ENCODE results near the gene BCKDHB.
"Not testable (repeated sequence)": the region's sequence is repeated elsewhere in the genome, so short reads cannot be mapped to it uniquely, and the experiment has no call there.

BCKDHB gene

GRCh38 chr6:80211286-80211685, 104.8 kb downstream of the BCKDHB start:
- no peak for DNase-seq

- not testable (repeated sequence) for DNase-seq
Observed at GRCh38 chr6:80211890-80212289, 105.4 kb downstream of the BCKDHB start.

GRCh38 chr6:80214436-80215022, 108.1 kb downstream of the BCKDHB start:
- DNase-seq = peak; percentile 23 to 71 (median 47)

GRCh38 chr6:80215063-80215462, 108.6 kb downstream of the BCKDHB start:
- DNase-seq = no peak

DNA sequence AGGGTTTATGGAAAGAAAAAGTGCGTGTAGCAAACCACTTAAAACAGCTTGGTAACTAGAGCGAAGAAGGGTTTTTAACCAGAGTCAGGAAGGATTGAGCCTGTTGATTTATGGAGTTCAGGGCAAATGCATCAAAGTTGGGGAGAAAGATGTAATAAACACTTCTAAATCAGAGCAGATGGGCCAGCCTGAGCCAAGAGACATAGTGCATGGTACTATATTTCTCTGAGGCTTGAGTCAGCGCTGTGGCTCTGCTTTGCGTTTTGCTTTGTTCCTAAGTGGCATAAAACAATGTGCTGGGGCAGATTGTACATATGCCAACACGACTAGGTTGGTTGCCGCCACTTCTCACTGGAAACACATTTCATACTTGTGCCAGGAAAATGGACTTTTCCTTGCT, 111.3 kb downstream of the BCKDHB start:
- no peak for DNase-seq

- no peak for DNase-seq
Observed at GRCh38 chr6:80223743-80224212, 117.3 kb downstream of the BCKDHB start.

DNA sequence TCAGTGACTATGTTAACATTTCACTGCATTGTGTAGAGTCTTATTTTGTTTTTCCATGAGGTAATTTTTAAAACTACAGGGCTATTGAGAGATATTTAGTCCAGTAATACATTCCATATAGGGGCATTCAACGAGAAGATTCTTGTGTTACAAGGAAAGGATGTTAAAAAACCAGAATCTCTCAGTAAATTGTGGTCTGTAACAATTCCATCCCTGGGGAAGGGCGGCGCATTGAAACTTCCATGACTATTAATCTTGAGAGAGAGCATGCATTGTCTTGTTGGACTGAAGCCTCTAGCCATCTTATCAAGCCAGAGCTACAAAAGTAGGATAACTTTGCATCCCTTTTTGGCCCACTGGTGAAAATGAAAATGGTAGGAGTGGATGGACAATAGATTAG, 119.7 kb downstream of the BCKDHB start:
- no peak for DNase-seq

- no peak for DNase-seq
Observed at GRCh38 chr6:80226699-80227098, 120.2 kb downstream of the BCKDHB start.

- no peak for DNase-seq
Observed at GRCh38 chr6:80227545-80228105, 121.2 kb downstream of the BCKDHB start.

- DNase-seq = no peak
Observed at GRCh38 chr6:80233262-80233661, 126.8 kb downstream of the BCKDHB start.

- no peak for DNase-seq
Observed at GRCh38 chr6:80233958-80234357, 127.5 kb downstream of the BCKDHB start.

GRCh38 chr6:80234401-80234800, 127.9 kb downstream of the BCKDHB start:
- no peak for DNase-seq

DNA sequence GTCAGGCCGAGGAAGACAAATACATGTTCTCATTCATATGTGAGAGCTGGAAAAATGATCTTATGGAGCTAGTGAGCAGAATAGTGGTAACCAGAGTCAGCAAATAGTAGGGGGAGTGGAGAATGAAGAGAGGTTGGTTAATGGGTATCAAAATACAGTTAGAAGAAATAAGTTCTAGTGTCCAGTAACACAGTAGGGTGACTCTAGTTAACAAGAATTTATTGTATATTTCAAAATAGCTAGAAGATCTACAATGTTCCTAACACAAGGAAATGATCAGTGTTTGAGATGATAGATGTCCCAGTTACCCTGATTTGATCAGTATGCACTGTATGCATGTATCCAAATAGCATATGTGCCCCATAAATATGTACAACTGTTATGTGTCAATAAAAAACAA, 128.4 kb downstream of the BCKDHB start:
- no peak for DNase-seq

GRCh38 chr6:80235647-80236046, 129.2 kb downstream of the BCKDHB start:
- no peak for DNase-seq

DNA sequence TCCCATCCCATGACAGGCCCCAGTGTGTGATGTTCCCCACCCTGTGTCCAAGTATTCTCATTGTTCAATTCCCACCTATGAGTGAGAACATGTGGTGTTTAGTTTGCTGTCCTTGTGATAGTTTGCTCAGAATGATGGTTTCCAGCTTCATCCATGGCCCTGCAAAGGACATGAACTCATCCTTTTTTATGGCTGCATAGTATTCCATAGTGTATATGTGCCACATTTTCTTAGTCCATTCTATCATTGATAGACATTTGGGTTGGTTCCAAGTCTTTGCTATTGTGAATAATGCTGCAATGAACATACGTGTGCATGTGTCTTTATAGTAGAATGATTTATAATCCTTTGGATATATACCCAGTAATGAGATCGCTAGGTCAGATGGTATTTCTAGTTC, 132.3 kb downstream of the BCKDHB start:
- DNase-seq = not testable (repeated sequence)

- no peak for DNase-seq
Observed at GRCh38 chr6:80245043-80245442, 138.6 kb downstream of the BCKDHB start.

DNA sequence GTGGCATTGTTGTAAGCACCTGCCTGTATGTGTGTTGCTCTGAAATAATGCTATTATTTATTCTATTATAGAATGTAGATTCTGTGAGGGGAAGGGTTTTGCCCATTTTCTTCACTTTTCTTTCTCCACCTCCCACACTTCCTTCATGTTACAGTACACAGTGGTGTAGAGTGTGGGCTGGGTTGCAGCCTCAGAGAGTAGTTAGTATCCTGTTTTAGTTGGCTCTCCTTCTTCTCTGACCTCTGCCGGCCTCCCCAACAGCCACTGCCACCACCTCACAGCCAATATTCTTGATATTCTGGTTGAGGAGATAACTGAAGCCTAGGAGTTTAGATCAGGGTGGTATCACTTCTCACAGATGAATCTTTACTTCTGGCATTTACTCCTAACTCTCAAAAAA, 143.4 kb downstream of the BCKDHB start:
- no peak for DNase-seq

- DNase-seq = no peak
Observed at GRCh38 chr6:80250391-80250997, 144.0 kb downstream of the BCKDHB start.

GRCh38 chr6:80251321-80251720, 144.8 kb downstream of the BCKDHB start:
- DNase-seq = no peak

GRCh38 chr6:80254716-80255115, 148.2 kb downstream of the BCKDHB start:
- DNase-seq = no peak

DNA sequence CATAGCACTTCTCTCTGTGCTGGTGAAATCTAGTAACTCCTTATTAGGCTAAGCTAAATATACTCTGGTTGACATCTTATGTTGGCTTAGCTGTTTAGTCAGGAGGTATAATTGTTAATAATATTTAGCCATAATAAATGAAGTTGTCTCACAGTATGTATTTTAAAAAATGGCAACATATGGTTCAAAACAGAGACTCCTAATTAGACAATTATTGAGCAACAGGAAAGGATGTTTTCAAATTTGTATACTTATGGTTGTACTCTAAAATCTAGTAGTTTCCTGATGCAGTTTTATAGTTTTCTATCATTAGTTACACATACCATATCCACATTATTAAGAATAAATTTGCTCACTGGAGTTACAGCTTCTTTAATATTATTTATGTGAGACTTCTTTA, 150.2 kb downstream of the BCKDHB start:
- DNase-seq = no peak

DNA sequence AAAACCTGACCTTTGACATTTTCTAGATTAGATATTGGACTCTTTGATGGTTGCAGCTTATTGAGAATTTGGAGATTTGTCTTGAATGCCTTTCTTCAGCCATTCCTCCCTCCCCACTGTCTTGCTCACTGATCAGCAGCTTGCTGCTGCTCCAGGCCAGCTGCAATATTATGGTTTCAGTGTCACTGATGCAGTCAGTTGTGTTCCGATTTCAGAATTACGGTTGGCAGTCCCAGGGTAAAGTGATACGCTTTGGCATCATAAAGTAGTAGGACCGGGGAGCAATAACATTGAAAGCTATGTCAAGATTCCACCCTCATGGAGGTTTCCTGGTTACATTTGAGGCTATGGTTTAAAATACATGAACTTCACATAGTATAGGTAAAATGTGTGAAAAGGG, 152.6 kb downstream of the BCKDHB start:
- DNase-seq = no peak

DNA sequence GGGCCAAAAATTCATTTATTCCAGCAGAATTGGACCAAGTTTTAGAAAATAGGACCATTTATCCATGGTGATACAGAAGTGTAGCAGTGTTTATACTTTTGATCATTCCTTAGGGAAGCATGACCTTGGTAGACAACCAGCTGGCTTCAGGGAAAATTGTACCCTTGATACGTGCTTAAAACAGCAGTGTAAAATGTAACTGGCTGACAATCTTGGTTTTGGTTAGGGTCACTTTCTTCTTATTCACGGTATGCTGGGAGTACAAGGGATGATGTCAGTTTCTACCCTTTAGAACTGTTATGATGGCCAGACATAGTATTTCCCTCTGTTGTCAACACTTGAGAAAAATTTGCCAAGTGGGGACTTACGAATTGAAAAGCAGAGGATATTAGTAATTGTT, 157.1 kb downstream of the BCKDHB start:
- no peak for DNase-seq

DNA sequence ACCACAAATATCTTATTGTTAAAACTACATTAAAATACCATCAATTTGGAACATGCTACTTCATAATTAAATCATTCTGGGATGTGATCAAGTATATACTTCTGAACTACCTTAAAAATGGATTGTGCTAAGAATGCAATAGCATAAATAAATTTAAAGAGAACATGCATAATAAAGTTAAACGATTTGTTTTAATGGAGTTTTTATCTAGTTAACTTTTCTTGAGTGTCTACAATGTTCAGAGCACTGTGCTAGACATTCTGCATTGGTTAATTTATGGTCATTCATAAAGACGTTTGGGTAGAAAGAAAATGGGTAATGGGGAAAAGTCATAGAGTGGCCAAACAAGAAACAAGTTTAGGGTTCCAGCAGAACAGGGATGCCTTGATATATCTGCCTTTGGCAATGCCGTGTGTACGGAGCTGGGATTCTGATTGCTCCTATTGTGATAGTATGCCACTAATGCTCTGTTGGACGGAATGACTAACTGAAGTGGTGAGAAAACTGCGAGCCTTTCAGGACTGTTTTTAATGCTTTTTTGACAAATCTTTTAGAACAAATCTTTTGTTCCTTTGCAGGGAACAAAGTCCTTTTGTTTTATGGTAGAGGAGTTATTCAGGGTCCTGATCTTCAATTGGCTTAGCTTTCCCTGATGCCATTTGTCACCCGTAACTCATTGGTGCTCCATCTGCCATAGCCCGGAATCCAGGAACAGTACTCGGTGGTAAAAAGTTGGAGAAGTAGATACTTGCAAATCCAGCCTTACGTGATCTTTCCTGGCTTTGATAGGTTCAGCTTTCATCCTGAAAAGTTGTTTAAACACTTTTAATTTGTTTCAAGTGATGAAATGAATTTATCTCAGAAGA, 162.6 kb downstream of the BCKDHB start:
- DNase-seq = no peak
